ENCODE data around the gene CDH4. TPM values are rescaled to one million over a fixed set of nuclear protein-coding genes. Genes with fewer than 3 reads are reported as not detected.

Gene CDH4
- total RNA-seq, 3 donors from 2014 or later (not counting 1 experiment from before 2014, with no cell fraction given) = 0.18 TPM; not detected in 2

DNA sequence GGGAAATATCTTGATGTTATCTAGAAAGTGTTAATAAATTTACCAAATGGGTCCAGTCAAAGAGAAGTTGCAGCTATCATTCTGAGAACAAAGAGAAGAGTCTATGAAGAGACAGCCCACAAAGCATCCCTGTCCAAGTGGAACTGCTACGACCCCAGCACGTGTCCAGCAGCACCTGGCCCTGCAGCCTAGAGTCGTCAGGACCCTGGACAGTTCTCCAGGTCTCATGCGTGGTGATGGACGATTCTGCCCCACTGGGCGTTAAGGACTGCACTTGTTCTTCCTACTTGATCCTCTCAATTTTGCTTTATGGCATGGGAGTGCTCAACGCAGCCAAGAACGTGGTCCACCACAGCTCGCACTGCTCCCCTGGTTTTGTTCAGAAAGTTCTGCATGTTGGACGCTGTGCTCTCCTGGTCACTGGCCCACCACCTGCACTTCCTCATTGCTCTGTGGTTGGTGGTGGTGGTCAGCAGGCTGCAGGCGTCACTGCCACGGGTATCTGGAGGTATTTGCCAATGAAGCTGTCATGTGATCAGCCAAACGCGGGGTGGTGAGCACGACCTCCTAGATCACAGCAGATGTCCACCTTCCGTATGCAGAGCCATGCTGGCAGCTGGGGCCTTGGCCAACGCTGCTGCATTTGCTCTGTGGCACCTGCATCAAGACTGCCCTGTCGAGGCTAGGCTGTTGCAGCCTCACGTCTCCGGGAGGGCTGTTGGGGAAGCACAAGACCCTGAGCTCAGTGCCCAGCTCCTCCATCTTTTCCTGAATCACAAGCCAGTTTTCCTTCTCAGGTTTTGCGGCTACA, 356.4 kb downstream of the CDH4 start:
- no peaks in the 10 kb centered on the region for H3K4me1 ChIP-seq (ENCODE audit: control insufficient read depth, insufficient read depth, low read length)
- no peak overlapping the region for H3K27ac Mint-ChIP-seq
- ATAC-seq (no peak), DNase-seq (no peak)
- 71% methylated on average over 21 of the region's 21 CpGs for WGBS (ENCODE audit: insufficient coverage)
- H3K4me3 Mint-ChIP-seq = no peak overlapping the region
- H3K27me3 ChIP-seq (ENCODE audit: control insufficient read depth, insufficient read depth, low read length) = no peaks in the 10 kb centered on the region
- no peaks in the 10 kb centered on the region for H3K36me3 ChIP-seq (ENCODE audit: control insufficient read depth, insufficient read depth, low read length)
- no peak overlapping the region for H3K4me3 ChIP-seq (ENCODE audit: low read length)
- TF ChIP-seq, protein P1, sequence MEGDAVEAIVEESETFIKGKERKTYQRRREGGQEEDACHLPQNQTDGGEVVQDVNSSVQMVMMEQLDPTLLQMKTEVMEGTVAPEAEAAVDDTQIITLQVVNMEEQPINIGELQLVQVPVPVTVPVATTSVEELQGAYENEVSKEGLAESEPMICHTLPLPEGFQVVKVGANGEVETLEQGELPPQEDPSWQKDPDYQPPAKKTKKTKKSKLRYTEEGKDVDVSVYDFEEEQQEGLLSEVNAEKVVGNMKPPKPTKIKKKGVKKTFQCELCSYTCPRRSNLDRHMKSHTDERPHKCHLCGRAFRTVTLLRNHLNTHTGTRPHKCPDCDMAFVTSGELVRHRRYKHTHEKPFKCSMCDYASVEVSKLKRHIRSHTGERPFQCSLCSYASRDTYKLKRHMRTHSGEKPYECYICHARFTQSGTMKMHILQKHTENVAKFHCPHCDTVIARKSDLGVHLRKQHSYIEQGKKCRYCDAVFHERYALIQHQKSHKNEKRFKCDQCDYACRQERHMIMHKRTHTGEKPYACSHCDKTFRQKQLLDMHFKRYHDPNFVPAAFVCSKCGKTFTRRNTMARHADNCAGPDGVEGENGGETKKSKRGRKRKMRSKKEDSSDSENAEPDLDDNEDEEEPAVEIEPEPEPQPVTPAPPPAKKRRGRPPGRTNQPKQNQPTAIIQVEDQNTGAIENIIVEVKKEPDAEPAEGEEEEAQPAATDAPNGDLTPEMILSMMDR (IDR thresholded peaks at IDR 0.05) = no peak
- H3K36me3 Mint-ChIP-seq = no peaks in the 10 kb centered on the region
- H3K27me3 Mint-ChIP-seq (ENCODE audit: low read depth in 2 of 2) = no peaks in the 10 kb centered on the region
- peaks cover 18% of the 10 kb centered on the region for H3K9me3 ChIP-seq (ENCODE audit: control insufficient read depth, insufficient read depth, low read length)
- no peak overlapping the region for H3K27ac ChIP-seq (ENCODE audit: low read length)
- peaks cover 0 to 8% of the 10 kb centered on the region in 2 donors for H3K9me3 Mint-ChIP-seq
- no peaks in the 10 kb centered on the region for H3K4me1 Mint-ChIP-seq
- intact Hi-C loops (cut with micrococcal nuclease) = no loop called here

- no peak overlapping the region for H3K27ac ChIP-seq (ENCODE audit: low read length)
- Mint-ChIP-seq H3K27ac (no peak overlapping the region), H3K4me1 (no peaks in the 10 kb centered on the region), H3K36me3 (no peaks in the 10 kb centered on the region), H3K27me3 (ENCODE audit: low read depth in 2 of 2) (no peaks in the 10 kb centered on the region), H3K4me3 (no peak overlapping the region), H3K9me3 (peaks cover 0 to 8% of the 10 kb centered on the region in 2 donors)
- no peak for ATAC-seq
- no peaks in the 10 kb centered on the region for H3K27me3 ChIP-seq (ENCODE audit: control insufficient read depth, insufficient read depth, low read length)
- 87% methylated on average over 9 of the region's 9 CpGs for WGBS (ENCODE audit: insufficient coverage)
- H3K36me3 ChIP-seq (ENCODE audit: control insufficient read depth, insufficient read depth, low read length) = no peaks in the 10 kb centered on the region
- H3K4me1 ChIP-seq (ENCODE audit: control insufficient read depth, insufficient read depth, low read length) = no peaks in the 10 kb centered on the region
- no peak for DNase-seq
- TF ChIP-seq, protein P1 (IDR thresholded peaks at IDR 0.05) = no peak
- H3K9me3 ChIP-seq (ENCODE audit: control insufficient read depth, insufficient read depth, low read length) = peaks cover 19% of the 10 kb centered on the region
- intact Hi-C loops (cut with micrococcal nuclease) = no loop called here
- H3K4me3 ChIP-seq (ENCODE audit: low read length) = no peak overlapping the region
Observed at GRCh38 chr20:61609461-61609860, 357.4 kb downstream of the CDH4 start.

GRCh38 chr20:61611401-61612180, 359.5 kb downstream of the CDH4 start:
- DNase-seq = no peak
- 87% methylated on average over 11 of the region's 13 CpGs for WGBS (ENCODE audit: insufficient coverage)
- TF ChIP-seq, protein P1 (IDR thresholded peaks at IDR 0.05) = no peak

More at GRCh38 chr20:61611401-61612180, 359.5 kb downstream of the CDH4 start:
- H3K27me3 Mint-ChIP-seq (ENCODE audit: low read depth in 2 of 2) = no peaks in the 10 kb centered on the region
- intact Hi-C loops (cut with micrococcal nuclease) = no loop called here
- Histone ChIP-seq H3K4me1 (ENCODE audit: control insufficient read depth, insufficient read depth, low read length) (no peaks in the 10 kb centered on the region), H3K27ac (ENCODE audit: low read length) (no peak overlapping the region), H3K9me3 (ENCODE audit: control insufficient read depth, insufficient read depth, low read length) (peaks cover 22% of the 10 kb centered on the region), H3K27me3 (ENCODE audit: control insufficient read depth, insufficient read depth, low read length) (no peaks in the 10 kb centered on the region), H3K4me3 (ENCODE audit: low read length) (no peak overlapping the region), H3K36me3 (ENCODE audit: control insufficient read depth, insufficient read depth, low read length) (no peaks in the 10 kb centered on the region)
- no peak overlapping the region for H3K27ac Mint-ChIP-seq
- ATAC-seq = no peak
- no peak overlapping the region for H3K4me3 Mint-ChIP-seq
- no peaks in the 10 kb centered on the region for H3K4me1 Mint-ChIP-seq
- H3K9me3 Mint-ChIP-seq = peaks cover 0 to 3% of the 10 kb centered on the region in 2 donors
- no peaks in the 10 kb centered on the region for H3K36me3 Mint-ChIP-seq
